Thyroid gland (tissue), 4 donors: ENCODE data around the gene PRDM11.

Experiments
- POLR2A ChIP-seq, 2 donors: fragments of 450-650 bp; IDR thresholded peaks; one replicate each; pipeline ENCODE4 v1.6.1; 2017; ENCODE audit warnings: antibody characterized with exemption in 2 of 2, mild to moderate bottlenecking in 2 of 2, moderate library complexity in 1 of 2
- TF ChIP-seq, protein P1 (sequence below), 6 experiments: fragments of 200-600 bp in 3 of 6; fragments of 450-650 bp in 3 of 6; sonication (generic) in 3 of 6; IDR thresholded peaks; one replicate each; pipeline ENCODE4 v1.5.1; 2016 to 2019; ENCODE audit warnings: antibody characterized with exemption in 6 of 6, mild to moderate bottlenecking in 2 of 6, inconsistent platforms in 1 of 6, moderate library complexity in 1 of 6

DNA sequence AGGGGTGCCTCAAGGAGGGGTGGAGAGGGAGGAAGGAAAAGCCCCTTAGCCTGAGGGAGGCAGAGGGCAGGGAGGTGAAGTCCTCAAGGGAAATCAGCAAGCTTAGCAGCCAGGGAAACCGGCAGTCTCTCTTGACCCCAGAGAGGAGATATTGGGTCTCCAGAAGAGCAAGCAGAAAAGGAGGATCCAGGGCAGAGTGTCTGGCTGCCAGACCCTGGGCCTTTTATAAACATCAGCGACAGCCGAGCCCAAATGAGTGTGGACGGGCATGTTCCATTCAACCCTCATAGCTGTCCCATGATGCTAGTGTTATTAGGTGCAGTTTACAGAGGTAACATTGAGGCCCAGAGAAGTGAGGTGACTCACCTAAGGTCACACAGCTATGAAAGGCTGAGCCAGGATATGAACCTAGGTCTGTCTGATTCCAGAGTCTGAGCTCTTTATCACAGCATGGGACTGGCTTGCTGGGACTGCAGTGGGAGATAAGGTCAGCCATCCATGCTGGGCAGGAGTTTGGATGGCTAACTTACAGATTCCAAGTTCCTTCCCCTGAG, 9.3 kb downstream of the PRDM11 start:
- no peak for TF ChIP-seq POLR2A (IDR thresholded peaks at IDR 0.05)
- TF ChIP-seq, protein P1, sequence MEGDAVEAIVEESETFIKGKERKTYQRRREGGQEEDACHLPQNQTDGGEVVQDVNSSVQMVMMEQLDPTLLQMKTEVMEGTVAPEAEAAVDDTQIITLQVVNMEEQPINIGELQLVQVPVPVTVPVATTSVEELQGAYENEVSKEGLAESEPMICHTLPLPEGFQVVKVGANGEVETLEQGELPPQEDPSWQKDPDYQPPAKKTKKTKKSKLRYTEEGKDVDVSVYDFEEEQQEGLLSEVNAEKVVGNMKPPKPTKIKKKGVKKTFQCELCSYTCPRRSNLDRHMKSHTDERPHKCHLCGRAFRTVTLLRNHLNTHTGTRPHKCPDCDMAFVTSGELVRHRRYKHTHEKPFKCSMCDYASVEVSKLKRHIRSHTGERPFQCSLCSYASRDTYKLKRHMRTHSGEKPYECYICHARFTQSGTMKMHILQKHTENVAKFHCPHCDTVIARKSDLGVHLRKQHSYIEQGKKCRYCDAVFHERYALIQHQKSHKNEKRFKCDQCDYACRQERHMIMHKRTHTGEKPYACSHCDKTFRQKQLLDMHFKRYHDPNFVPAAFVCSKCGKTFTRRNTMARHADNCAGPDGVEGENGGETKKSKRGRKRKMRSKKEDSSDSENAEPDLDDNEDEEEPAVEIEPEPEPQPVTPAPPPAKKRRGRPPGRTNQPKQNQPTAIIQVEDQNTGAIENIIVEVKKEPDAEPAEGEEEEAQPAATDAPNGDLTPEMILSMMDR (IDR thresholded peaks at IDR 0.05): no peak
